ENCODE results near the gene PPP1CC.
"Not testable (repeated sequence)": the region's sequence is repeated elsewhere in the genome, so short reads cannot be mapped to it uniquely, and the experiment has no call there.

The PPP1CC gene

DNA sequence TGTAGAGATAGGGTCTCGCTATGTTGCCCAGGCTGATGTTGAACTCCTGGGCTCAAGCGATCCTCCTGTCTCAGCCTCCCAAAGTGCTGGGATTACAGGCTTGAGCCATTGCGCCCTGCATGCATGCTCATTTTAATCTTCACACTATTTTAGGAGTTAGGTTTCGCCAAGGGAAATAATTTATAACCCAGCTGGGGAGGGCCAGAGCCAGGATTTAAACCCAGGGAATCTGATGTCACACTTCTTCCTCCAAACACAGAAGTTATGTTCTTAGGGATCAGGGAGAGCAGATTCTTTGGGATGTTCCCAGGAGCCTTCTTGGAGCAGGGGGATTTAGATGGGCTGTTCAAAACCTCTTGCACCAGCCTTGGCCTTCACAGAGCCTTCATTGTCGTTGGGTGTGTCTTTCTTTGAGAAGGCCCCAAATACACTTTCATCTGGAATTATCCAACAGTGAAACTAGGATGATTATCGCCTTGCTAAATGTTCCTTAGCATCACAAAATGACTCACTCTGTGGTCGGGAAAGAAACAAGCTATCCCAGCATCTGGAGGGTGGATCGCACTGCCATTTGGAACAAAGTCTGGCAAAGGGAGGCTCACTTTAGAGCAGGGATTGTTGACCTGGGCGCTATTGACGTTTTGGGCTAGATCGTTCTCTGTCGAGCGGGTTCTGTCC is 8.2 kb upstream of the PPP1CC start:
- no peak for DNase-seq

DNA sequence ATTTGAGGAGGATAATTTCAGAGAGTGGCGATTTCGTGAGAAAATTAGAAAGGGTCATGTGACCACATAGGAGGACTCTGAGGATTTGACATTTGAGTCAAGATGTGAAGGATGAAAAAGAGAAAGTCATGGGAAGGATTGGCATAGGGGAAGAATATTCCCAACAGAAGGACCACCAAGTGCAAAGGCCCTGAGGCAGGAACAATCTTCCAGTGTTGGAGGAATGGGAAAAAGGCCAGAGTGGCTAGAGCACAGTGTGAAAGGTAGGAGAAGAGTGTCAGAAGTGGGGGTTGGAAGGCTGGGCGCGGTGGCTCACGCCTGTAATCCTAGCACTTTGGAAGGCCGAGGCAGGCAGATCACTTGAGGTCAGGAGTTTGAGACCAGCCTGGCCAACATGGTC is 3.9 kb upstream of the PPP1CC start:
- no peak for DNase-seq

DNA sequence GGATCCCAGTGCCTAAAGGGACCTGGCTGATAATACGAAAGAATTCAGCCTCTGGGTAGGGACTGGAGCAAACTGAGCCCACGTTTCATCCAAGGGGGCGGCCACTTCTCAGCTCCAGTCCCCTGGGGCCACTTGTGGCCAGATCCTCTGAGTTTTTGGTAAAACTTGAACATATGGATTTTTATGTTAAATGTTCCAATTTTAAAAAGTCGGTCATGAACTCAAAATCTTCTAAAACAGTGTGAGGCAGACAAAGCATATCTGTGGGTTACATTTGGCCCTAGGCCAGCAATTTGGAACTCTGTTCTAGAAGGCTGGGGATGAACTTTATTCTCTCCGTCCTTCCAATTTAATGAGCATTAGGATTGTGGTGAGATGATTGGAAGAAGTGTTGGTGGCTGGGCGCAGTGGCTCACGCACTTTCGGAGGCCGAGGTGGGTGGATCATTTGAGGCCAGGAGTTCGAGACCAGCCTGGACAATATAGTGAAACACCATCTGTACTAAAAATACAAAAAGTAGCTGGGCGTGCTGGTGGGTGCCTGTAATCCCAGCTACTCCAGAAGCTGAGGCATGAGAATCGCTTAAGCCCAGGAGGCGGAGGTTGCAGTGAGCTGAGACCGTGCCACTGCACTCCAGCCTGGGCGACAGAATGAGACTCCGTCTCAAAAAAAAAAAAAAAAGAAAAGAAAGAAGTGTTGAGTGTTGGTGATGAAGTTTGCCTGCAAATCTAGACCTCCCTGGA is 3.0 kb upstream of the PPP1CC start:
- no peak for DNase-seq

DNA sequence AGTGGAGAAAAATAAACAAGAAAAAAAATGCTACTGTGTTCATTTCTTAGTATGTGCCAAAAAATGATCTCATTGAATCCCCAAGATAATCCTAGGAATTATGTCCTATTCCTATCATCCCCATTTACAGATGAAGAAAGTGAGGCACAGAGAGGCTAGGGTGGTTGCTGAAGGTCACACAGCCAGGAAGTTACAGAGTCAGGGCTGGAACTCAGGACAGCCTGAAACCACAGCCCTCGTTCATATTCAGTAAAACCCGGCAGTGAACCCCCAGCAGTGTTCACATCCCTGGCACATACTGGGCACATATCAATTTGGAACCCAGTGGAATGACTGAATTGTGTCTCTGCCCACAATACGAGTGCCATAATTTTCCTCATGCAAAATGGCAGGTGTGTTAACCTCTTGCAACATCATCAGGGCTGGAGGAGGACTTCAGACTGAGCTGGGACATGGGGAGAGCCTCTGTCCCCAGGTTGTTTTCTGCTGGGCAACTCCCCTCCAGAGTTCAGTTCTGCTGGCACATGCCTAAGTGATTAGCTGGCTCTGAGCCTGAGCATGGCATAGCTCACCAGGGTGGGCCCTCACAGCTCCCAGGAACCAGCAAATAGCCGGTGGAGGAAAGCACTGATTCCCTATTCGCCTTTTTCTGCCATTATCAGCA is 2.0 kb upstream of the PPP1CC start:
- DNase-seq = peak in 1 of 2 experiments; percentile 7

DNA sequence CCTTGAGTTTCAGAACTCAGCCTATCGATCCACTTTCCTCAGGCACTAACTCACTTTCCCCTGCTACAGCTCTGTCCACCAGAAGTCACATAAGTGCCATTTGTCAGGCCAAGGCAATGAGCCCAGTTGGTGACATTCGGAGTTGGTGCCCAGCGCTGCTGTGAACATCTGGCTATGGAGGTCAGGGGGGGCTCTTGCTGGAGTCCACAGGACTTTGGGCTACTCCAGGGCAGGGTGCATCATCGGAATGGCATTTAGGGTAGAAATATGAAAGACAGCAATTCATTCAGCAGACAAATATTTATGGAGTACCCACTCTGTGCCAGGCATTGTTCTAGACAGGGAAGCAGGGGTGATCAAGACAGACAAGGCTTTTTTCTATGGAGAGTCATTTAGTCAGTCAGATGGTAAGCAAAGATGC is 1.5 kb upstream of the PPP1CC start:
- DNase-seq = no peak

DNA sequence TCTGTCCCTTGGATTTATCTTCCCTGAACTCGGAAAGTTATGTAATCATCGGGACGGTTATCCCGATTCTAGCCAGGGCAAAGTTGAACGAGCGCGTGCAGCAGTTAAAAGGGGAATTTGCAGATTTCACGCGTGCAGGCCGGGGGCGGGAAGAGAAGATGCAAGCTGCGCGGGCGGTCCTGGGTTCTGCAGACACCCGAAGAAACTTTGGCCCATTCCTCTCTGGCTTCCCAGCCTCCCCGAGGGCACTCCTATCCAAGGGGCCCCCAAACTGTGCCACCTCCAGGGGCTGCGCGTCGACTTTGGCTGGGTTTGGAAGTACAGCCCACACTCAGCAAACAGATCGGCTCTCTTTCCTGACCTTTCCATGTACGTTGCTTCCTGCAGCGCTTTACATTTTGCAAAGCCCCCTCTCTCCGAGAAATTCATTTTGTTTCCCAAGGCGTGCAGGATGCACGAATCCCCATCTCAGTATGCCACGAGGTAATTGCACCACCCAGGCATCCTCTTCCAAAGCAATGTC is 941 bp upstream of the PPP1CC start:
- no peak for DNase-seq

DNA sequence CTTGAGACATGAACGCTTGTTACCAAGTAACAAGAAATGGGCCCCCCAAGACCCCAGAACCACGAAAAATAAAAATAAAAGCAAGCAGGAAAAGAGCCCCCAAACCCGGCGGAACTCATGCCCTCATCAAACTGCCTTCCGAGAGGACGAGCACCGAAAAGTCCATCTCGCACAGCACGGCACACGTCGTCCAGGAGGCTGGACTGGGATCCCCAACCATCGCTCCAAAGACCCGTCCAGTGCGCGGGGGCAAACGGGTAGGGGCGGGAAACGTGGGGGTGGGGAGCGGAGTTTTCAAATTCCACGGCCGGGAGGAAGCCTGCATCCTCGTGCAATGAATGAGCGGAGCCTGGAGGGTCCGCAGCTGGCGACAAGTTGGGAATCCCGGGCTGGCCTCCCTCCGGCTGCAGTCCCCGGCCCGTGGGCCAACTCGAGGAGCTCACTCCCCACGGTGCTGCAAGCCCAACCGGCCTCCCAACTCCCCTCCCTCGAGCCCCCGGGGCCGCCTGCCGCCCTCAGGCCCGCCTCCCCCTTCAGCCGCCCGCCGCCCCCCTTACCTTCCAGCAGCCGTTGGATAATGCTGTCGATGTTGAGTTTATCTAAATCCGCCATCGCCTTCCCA is 484 bp downstream of the PPP1CC start:
- DNase-seq = no peak

DNA sequence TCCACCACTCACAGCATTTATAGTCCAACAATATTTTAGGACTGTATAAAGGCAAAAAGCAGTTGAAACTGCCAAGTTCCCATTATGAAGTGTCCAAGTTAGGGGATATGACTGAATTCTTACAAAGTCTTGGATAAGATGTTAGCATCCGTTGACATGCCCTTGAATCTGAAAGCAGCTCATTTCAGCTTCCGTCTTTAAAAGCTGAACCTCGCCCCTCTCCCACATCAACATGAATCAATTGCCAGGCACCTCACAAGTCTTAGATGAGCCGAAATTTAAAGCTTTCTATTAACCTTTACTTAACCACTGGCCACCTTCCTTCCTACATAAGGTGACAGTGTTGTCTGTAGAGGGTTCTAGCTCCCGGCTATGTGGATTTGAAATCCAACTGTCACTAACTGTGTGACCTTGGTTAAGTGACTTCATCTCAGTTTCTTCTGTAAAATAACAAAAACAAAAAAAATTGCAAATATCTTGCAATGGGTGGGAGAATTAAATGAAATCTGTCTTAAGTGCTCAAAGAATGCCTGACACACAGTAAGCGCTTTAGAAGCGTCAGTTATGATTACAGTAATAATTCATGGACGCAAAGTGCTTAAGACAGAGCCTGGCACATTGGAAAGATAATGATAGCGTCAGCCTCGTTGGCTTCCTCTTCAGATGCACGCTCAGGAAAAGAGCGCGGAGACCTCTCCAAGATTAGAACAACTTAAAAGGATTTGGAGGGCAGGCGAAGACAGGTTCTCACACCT is 1.2 kb downstream of the PPP1CC start:
- DNase-seq = no peak

DNA sequence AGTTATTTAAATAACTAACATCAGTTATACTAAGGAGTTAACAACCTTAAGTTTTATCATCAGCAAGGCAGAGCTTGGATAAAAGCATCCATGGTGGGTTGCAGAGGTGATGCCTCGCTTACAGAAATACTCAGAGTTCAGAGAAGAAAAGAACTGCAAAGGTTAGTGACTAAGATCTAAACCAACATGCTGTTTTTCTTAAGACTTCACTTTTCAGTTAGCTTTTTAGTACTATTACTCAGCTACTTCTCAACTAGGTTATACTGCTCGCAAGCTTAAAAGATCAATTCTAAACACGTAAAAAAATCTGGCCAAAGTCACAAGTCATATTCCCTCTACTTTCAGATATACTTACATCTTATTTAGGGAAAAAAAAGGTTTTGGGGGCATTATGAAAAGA is 2.8 kb downstream of the PPP1CC start:
- DNase-seq = peak in 1 of 2 experiments; percentile 19

DNA sequence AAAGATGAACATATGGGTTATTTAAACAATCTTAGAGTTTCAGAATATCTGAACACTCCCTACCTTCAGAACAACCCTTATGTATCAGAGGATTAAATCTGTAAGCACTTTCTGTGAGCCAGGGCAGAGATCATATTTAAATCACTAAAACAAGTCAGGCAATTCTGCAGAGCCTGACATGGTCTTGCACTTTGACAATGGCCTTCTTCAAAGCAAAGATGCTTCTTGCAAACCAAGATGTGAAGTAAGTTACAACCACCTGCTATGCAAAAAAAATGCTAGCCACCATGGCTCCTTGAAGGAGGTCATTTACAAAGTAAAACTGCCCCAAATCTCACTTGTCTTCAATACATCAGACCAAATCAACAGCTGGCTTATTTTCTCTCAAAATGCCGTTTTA is 3.2 kb downstream of the PPP1CC start:
- no peak for DNase-seq

DNA sequence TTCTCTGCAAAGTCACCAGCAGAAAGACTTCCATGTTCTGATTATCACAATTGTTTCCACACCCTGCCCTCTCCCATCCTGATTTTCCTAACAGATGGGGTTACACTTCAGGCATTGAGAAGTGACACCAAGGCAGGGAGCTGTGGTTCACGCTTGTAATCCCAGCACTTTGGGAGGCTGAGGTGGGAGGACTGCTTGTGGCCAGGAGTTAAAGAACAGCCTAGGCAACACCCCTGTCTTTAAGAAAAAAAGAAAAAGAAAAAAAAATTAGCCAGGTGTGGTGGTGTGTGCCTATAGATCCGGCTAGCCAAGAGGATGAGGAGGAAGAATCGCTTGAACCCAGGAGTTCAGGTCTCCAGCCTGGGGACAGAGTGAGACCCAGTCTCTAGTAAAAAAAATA is 5.2 kb downstream of the PPP1CC start:
- DNase-seq = peak in 1 of 2 experiments; percentile 19

DNA sequence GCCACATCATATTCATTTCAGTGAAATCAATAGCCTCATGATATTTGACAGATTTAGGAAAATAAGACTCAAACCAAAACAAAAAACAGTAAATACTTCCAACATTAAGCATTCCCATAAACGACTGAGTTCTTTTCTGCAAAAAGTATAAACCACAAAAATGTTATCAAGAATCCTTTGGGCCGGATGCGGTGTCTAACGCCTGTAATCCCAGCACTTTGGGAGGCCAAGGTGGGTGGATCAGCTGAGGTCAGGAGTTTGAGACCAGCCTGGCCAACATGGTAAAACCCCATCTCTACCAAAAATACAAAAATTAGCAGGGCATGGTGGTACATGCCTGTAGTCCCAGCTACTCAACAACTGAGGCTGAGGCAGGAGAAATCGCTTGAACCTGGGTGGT is 5.7 kb downstream of the PPP1CC start:
- peak in 1 of 2 experiments; percentile 23 for DNase-seq

DNA sequence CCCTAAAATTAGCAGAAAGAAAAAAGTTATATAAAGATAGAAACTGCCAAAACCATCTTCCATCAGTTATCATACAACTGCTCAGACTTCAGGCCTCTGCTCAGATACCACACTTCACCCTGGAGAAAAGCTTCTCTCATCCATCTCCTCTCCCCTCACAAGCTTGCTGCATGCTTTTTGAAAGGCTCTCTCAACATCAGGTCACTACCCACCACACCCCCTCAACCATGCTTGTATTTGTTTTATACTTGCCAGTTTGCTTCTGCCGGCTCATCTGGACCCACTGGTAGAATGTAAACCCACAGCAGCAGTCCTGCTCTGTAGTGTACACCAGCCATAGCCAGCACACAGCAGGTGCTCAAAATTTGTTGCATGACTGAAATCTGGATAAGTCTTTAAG is 8.8 kb downstream of the PPP1CC start:
- DNase-seq = peak in 1 of 2 experiments; percentile 12

DNA sequence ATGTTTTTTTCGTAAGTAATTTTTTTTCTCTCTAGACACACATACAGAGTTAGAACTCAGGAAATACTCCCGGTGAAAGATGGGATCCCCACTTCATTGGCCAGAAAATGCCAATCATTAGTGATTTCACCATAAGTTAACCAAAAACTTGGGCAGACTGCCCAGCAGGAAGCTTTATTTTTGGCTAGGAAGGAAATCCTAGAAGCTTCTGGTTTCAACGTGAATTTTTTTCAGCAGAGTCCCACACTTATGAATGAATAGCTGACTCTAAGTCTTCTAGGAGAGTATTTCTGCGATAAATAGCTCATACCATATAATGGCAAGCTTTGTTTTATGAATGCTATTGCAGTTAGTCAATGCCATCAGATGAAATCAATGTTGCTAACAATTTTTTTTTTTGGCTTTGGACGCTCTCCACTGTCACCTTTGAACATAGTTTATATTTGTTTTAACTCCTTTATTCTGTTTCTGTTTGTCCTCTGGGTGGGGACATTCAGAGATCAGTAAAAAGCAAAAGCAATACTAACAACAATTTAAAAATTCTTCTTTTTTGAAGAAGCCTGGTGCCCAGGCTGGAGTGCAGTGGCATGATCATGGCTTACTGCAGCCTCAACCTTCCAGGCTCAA is 9.5 kb downstream of the PPP1CC start:
- DNase-seq = no peak

DNA sequence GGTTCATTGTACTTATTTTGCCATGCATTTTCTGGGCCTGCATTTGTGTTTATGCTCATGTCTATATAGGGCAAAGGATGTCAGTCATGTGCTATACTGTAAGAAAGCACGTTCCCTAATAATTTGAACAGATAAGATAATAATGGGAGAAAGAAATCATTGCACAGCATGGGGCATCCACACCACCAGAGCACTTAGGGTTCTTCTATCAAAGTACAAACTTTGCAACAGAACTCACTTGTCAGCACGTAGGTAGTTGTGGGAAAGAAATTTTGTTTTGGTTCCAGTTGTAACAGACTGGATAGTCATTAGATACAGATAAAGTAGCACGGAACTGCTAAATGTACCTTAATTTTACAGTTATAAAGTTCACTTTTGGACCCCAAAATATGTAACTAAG is 10.1 kb downstream of the PPP1CC start:
- DNase-seq = no peak

DNA sequence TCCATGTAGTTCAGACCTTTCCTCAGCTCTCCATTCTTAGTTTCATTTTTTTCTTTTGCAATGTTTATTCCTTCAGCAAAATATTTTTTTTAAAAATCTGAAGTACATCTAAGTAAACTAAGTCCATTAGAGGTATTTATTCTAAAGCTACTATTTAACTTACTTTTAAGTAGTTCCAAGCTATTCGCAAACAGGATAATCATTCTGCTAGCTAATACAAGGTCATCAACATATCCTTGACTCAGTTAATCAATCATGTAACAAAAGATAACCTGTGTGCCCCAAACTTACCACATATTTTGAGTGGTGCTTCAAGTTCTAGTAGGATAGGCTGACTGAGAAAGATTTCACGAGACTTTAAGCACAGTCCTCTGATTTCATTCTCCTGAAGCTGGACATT is 11.2 kb downstream of the PPP1CC start:
- DNase-seq = no peak

DNA sequence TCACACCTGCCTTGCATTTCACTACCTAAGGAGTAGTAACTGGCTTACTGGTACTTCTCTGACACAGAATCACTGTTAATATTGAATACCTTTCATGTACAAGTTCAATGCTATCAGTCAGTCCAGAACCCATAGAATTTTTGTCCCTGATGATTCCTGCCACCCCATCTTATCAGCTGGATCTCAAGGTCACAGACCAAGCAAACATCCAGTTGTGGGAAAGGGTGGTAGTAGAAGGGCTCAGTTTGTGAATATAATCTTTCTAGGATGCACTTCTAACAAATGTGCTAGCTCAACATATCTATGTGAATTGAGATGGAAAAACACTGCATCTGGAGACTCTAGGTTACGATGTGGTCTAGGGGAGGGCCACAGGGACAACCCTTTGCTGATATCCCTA is 14.1 kb downstream of the PPP1CC start:
- DNase-seq = no peak

DNA sequence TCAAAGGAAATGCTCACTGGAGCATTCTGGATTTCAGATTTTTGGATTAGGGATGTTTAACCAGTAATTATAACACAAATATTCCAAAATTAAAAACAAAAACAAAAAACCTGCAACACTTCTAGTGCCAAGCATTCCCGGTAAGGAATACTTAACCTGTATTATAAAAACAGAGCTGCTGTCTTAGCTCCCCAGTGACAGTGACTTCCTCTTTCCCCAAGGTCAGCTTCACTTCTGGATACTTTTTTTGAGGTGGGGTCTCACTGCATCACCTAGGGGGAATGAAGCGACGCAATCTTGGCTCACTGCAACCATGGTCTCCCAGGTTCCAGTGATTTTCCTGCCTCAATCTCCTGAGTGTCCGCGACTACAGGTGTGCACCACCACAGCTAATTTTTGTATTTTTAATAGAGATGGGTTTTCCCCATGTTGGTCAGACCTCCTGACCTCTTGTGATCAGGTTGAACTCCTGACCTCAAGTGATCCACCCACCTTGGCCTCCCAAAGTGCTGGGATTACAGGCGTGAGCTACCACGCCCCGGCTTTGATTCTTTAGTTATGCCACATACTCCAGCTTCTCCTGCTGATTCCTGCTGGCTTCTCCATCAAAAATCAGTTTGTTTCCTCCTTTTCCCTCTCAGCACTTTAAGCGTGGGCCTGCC is 15.9 kb downstream of the PPP1CC start:
- peak in 1 of 2 experiments; percentile 9 for DNase-seq

DNA sequence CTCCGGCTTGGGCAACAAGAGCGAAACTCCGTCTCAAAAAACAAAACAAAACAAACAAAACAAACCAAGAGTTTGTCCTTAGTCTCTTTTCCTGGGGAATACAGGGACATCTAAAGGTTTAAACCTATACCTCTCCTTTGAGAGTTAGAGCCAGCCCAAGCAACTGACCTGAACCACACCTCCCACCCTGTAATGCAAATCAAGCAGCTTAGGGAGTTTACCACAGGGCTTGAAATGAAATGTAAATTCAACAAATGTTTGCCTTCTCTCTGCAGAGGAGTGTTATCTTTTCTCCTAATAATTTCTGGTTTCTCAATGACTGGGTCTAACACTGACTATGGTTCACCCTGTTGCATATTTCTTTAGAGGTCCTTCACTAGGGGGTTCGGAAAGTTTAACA is 16.7 kb downstream of the PPP1CC start:
- DNase-seq = peak in 1 of 2 experiments; percentile 6

DNA sequence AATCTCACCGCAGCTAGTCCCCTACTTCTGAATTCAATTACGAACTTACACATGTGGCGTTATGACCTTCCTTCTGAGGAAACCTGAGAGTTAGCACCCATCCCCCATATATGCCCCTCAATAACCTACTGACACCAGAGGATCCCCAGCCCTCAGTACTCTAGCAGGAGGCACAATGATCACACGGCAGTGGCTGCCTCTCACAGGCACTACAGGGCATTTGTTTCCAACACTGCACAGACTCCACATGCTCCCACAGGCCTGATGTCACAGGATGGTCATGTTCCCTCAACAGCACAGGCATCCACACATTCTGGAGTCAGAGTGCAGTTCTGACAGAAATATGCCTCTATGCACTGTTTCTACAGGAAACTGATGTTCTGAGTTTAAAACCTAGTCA is 17.4 kb downstream of the PPP1CC start:
- peak in 1 of 2 experiments; percentile 15 for DNase-seq

DNA sequence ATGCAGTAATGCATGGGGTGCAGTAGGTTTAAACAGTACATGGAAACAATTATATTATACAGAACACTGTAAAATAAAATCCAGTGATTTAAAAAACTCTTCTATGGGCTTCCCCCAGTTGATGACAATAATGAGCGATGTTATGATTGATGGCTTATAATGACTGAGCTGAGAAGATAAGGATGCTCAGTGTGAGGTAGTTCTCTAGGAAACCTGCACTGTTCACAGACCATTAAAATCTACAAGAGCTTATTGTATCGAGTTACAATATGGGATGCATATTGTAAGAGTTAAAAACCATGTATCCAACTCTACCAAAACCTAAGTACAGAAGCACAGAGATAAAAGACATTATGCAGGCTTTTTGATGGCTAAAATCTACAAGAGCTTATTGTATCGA is 19.8 kb downstream of the PPP1CC start:
- not testable (repeated sequence) for DNase-seq
